Smooth muscle cell (in vitro differentiated cells): ENCODE results near the gene PEX7. TPM values are rescaled to one million over a fixed set of nuclear protein-coding genes. Genes with fewer than 3 reads are reported as not detected.
"Not testable (repeated sequence)": the region's sequence is repeated elsewhere in the genome, so short reads cannot be mapped to it uniquely, and the experiment has no call there.

Experiments
- DNase-seq: peaks from one replicate; lab custom pipeline; 2025; ENCODE audit not compliant: unreplicated experiment; lab: John Stamatoyannopoulos, UW
- H2AFZ ChIP-seq: fragments of 200-600 bp; sonication (generic); 2 replicates; pipeline ENCODE4 v1.6.0; 2016; ENCODE audit warnings: antibody characterized with exemption, low read depth, mild to moderate bottlenecking
- H3F3A ChIP-seq: fragments of 200-600 bp; sonication (generic); 2 replicates; pipeline ENCODE4 v1.6.0; 2017; ENCODE audit warnings: antibody characterized with exemption, low read depth
- H3K27ac ChIP-seq: fragments of 200-600 bp; sonication (generic); 2 replicates; pipeline ENCODE4 v1.5.1; 2016; ENCODE audit warnings: low read depth, mild to moderate bottlenecking
- H3K27me3 ChIP-seq: fragments of 200-600 bp; sonication (generic); 2 replicates; pipeline ENCODE4 v1.6.1; 2016; ENCODE audit warnings: low read depth, mild to moderate bottlenecking
- H3K36me3 ChIP-seq: fragments of 200-600 bp; sonication (generic); 2 replicates; pipeline ENCODE4 v1.5.1; 2016; ENCODE audit warnings: low read depth
- H3K4me1 ChIP-seq: fragments of 200-600 bp; sonication (generic); 2 replicates; pipeline ENCODE4 v1.5.1; 2016; ENCODE audit warnings: low read depth
- H3K4me2 ChIP-seq: fragments of 200-600 bp; sonication (generic); 2 replicates; pipeline ENCODE4 v1.6.0; 2016; ENCODE audit warnings: mild to moderate bottlenecking
- H3K4me3 ChIP-seq: fragments of 200-600 bp; sonication (generic); 2 replicates; pipeline ENCODE4 v1.5.1; 2016; ENCODE audit warnings: mild to moderate bottlenecking
- H3K79me2 ChIP-seq: fragments of 200-600 bp; sonication (generic); 2 replicates; pipeline ENCODE4 v1.6.0; 2016; ENCODE audit warnings: low read depth, mild to moderate bottlenecking
- H3K9ac ChIP-seq: fragments of 200-600 bp; sonication (generic); 2 replicates; pipeline ENCODE4 v1.6.0; 2016; ENCODE audit warnings: low read depth
- H3K9me3 ChIP-seq: fragments of 200-600 bp; sonication (generic); replicated peaks from 2 replicates; pipeline ENCODE4 v1.5.1; 2016; ENCODE audit warnings: low read depth
- H4K20me1 ChIP-seq: fragments of 200-600 bp; sonication (generic); 2 replicates; pipeline ENCODE4 v1.6.0; 2016; ENCODE audit warnings: low read depth
- CTCF ChIP-seq: fragments of 200-600 bp; sonication (generic); IDR thresholded peaks from 2 replicates; pipeline ENCODE4 v1.5.1; 2017; ENCODE audit warnings: borderline replicate concordance, mild to moderate bottlenecking, antibody characterized with exemption; ENCODE audit not compliant: insufficient read depth, poor library complexity, severe bottlenecking
- WGBS: methylation state at CpG from one replicate; pipeline ENCODE4 v1.1.7; 2016; ENCODE audit warnings: low lambda C conversion rate; 5-methylcytosine and 5-hydroxymethylcytosine counted together
- polyA plus RNA-seq: library from polyadenylated mRNA; unstranded; fragments of >200 nt; fragmentation: Nextera tagmentation; extraction: Ambion mirVana; gene quantifications from 2 replicates; pipeline ENCODE4 v1.2.1, GENCODE V29; 2016
- total RNA-seq: library from RNA; depleted of rRNA; stranded (reverse); fragments of >200 nt; gene quantifications from 2 replicates; pipeline ENCODE4 v1.2.3, GENCODE V29; 2014

The PEX7 gene
- total and polyA plus RNA-seq, 2 experiments from 2014 or later = 10.3 to 14.4 TPM

GRCh38 chr6:136897071-136897470 lies 74.7 kb downstream of the PEX7 start:
- Histone ChIP-seq H3K27ac (no peak overlapping the region), H3K4me1 (no peaks in the 10 kb centered on the region), H3K4me2 (no peak overlapping the region), H3K79me2 (no peaks in the 10 kb centered on the region), H4K20me1 (peaks cover 12% of the 10 kb centered on the region), H3K9me3 (no peaks in the 10 kb centered on the region), H3K9ac (no peak overlapping the region), H3K36me3 (peaks cover 5% of the 10 kb centered on the region), H2AFZ (no peak overlapping the region), H3F3A (no peaks in the 10 kb centered on the region), H3K4me3 (no peak overlapping the region), H3K27me3 (no peaks in the 10 kb centered on the region)
- no peak for TF ChIP-seq CTCF
- no peak for DNase-seq
- 94% methylated on average over 1 of the region's 1 CpG for WGBS

- 86% methylated on average over 5 of the region's 5 CpGs for WGBS
- no peaks in the 10 kb centered on the region for H3F3A ChIP-seq
Measured at GRCh38 chr6:136901212-136901784, 78.9 kb downstream of the PEX7 start.

GRCh38 chr6:136904477-136904876 lies 82.1 kb downstream of the PEX7 start:
- not testable (repeated sequence) for H3K36me3 ChIP-seq, H4K20me1 ChIP-seq, H3K4me2 ChIP-seq, H3F3A ChIP-seq, H3K27me3 ChIP-seq, H3K4me1 ChIP-seq, H3K79me2 ChIP-seq, H3K9me3 ChIP-seq, H3K4me3 ChIP-seq, DNase-seq, H2AFZ ChIP-seq, H3K27ac ChIP-seq, H3K9ac ChIP-seq
- WGBS = 97% methylated on average over 3 of the region's 3 CpGs

More at GRCh38 chr6:136901212-136901784, 78.9 kb downstream of the PEX7 start:
- DNase-seq = no peak
- Histone ChIP-seq H3K36me3 (peaks cover 5% of the 10 kb centered on the region), H3K27ac (no peak overlapping the region), H3K9me3 (no peaks in the 10 kb centered on the region), H3K27me3 (no peaks in the 10 kb centered on the region), H3K4me1 (no peaks in the 10 kb centered on the region), H3K4me2 (no peak overlapping the region), H3K79me2 (no peaks in the 10 kb centered on the region), H4K20me1 (peaks cover 5% of the 10 kb centered on the region), H2AFZ (no peak overlapping the region), H3K4me3 (no peak overlapping the region), H3K9ac (no peak overlapping the region)
- no peak for TF ChIP-seq CTCF

- Histone ChIP-seq H2AFZ (no peak overlapping the region), H3K4me1 (no peaks in the 10 kb centered on the region), H3K4me2 (no peak overlapping the region), H3K27ac (no peak overlapping the region), H3K27me3 (peaks cover 20% of the 10 kb centered on the region), H3K9me3 (no peaks in the 10 kb centered on the region), H4K20me1 (no peaks in the 10 kb centered on the region), H3K36me3 (no peaks in the 10 kb centered on the region), H3K79me2 (no peaks in the 10 kb centered on the region), H3K4me3 (no peak overlapping the region), H3F3A (no peaks in the 10 kb centered on the region), H3K9ac (no peak overlapping the region)
- DNase-seq = no peak
- TF ChIP-seq CTCF = no peak
- WGBS = 90% methylated on average over 1 of the region's 1 CpG
Measured at GRCh38 chr6:136914947-136915346, 92.6 kb downstream of the PEX7 start.
